ENCODE measurements around the gene C3orf33.

Gene C3orf33

DNA sequence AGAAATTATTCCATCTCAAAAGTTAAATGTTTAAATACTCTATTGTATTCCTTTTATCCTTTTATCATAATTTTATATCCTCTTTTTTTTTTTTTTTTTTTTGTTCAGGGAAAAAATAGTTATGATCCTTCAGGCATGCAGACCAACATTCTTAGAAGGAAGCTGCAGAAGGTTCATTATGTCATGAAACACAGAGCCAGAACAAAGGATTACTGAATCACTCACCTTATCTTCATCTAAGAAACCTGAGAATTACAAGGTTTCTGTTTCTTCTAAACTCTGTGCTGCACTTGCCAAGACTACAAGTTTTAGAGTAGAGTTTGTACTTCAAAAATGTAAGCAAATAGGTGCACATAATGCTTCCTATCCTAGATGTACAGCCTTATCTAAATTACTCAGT lies 64.5 kb downstream of the C3orf33 start:
- no peak for DNase-seq (ENCODE audit: low read depth in 3 of 3)

DNA sequence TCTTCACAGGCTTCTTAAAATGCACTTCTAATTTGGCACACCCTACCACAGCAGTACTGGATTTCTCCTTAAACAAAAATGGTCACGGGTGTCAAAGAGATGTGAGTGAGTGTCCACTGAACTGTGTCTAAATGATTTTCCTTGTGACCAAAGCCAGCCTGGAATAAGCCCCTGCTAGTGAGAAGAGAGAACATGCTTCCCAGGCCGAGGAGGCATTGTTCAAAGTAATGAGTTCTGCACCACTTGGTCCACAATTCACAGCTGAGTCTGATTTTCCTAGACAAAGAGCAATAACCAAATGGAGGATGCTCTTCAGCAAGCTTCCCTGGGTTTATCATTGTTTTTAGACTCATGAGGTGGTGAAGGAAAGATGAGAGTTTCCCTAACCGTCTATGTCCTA lies 65.0 kb downstream of the C3orf33 start:
- DNase-seq (ENCODE audit: low read depth in 3 of 3): no peak

DNA sequence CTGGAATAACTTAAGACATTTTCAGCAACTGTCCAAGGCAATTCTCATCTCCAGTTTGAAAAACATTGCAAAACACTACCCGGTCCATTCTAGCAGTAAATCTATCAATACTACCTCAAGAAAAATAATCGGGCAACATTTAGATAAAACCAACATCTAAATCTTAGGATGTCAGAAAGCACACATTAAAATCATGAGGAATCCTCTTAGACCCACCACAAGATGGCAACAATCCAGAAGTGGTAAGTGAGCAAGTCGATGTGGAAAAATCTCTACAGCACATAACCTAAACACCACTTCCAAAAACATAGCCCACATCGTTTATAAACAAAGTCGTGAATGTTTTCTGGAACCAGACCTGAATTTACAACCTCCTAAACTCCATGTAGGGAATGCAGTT lies 66.9 kb downstream of the C3orf33 start:
- no peak for DNase-seq (ENCODE audit: low read depth in 3 of 3)

DNA sequence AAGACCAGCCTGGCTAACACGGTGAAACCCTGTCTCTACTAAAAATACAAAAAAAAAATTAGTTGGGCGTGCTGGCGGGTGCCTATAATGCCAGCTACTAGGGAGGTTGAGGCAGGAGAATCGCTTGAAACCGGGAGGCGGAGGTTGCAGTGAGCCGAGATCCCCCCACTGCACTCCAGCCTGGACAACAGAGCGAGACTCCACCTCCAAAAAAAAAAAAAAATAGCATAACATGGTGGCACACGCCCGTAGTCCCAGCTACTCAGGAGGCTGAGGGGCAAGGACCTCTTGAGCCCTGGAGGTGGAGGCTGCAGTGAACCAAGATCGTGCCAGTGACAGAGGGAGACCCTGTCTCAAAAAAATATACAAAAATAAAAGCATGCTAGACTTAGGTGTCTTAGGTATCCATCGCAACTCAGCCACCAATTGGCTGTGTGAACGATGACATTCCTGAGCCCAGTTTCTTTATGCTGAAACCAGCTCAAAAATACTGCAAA lies 67.5 kb downstream of the C3orf33 start:
- DNase-seq (ENCODE audit: low read depth in 3 of 3): no peak

DNA sequence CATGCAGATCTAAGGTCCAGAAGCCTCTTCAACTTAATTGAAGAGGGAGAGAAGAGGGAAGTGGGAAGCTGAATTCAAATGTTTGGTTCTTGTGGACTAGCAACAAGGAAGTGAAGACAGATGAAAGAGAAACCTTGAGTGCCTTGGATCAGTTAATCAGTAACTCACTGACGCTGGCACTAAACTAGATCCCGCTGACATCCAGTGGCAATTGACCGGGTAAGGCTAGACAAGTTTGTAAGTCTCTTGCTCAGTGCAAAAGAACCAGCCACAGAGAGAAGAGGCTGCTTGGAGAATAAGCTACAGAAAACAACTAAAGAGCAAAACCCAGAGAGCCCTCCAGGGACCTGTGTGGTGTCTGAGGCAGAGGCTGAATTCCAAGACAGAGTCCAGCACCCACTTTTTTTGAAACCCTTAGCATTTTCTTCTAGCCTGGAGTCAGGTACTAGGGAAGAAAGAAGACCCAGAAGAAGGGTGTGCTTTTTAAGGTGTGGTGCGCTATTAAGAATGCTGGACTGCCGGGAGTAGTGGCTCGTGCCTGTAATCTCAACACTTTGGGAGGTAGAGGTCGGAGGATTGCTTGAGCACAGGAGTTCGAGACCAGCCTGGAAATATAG lies 68.1 kb downstream of the C3orf33 start:
- DNase-seq (ENCODE audit: low read depth in 3 of 3): no peak

DNA sequence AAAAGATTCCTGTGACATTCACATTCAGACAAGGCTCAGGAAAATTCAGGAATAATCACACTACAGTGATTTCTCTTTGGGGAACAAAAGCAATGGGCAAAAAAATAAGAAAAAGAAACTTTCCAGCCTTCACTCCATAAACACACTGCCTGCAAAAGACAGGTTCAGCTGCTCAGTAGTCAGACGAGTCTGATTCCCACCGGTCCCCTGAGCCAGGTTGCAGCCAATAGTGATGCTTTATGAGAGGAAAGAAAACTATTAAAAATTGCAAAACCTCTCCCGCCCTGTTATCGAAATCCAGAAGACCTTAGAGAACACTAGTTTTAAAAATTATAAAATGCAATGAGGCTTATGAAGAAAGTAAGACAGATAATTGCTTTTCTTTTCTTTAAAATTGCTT lies 69.7 kb downstream of the C3orf33 start:
- no peak for DNase-seq (ENCODE audit: low read depth in 3 of 3)

DNA sequence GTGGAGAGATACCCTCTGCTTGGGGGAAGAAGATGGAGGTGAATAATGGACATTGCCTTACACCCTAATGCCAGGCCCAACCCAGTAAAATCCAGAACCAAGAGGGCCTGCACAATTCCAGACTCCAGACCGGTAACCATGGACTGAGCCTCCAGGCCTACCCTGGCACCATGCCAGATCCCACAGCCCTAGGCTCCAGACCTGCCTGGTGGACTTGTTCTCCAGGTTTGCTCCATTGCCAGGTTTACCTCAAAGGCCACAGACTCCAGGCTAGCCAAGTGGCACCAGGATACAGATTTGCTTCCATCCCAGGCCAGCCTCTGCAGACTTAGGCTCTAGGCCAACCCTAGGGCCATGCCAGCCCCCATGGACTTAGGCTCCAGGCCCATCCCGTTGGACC lies 75.2 kb downstream of the C3orf33 start:
- no peak for DNase-seq (ENCODE audit: low read depth in 3 of 3)

DNA sequence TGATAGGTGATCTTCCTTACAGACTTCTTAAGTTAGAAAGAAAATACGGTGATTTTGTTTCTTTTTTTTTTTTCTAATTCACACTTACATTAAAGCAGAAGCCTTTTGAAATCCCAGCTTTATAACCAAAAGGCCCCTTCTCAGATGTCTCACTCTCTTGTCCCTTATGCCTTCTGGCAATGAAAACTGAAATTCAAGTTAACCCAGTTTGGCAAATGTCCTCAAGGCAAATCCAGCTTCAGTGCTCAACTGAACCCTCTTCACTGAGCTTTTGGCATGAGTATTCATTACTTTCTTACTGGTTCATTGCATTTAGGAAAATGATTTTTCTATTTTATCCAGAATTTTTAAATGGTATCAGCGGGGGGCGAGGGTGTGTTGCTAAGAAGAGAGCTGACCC lies 78.2 kb downstream of the C3orf33 start:
- DNase-seq (ENCODE audit: low read depth in 3 of 3): no peak

DNA sequence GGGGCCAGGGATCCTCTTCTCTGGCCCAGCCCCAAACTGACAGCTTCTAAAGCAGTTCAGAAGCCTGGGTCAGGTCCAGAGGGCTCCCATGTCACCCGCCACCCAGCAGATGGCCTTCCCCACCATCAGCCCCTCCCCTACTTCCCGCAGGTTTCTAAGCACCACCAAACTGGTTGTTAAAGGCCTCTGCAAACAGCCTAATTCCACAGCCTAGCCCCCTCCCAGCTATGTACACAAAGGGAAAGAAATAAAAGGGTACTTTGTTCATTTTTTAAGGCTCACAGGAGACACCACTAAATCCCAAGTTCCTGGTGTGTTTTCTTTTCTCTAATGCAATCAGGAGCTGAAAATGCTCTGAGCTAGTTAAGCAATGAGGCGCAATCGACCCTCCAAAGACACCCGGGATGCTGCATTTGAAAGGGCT lies 91.8 kb downstream of the C3orf33 start:
- no peak for DNase-seq (ENCODE audit: low read depth in 3 of 3)
